HL-60/S4 (cell line): ENCODE data around the gene HACD1.

Experiments used
- in situ Hi-C: fragments of 300-500 bp; cut with MboI; formaldehyde crosslinking; loops from 2 replicates; pipeline ENCODE4 v1.14.3; 2022; ENCODE audit warnings: low sequenced_read_pairs

Gene HACD1

GRCh38 chr10:17617031-17617911 lies at the start of gene HACD1:
Gene HACD1 (minus strand): TSS chr10:17617374. CDS start chr10:17617339, 35 bp downstream.
- in situ Hi-C loops = loop anchor here (25.0 kb wide), 1 partner anchor 620 kb away; no protein-coding TSS in a partner anchor

GRCh38 chr10:17665747-17666146 lies 48.6 kb upstream of the HACD1 start:
- in situ Hi-C loops = no loop called here

GRCh38 chr10:17663450-17663849 lies 46.3 kb upstream of the HACD1 start:
- in situ Hi-C loops = no loop called here

- in situ Hi-C loops = no loop called here
Observed at GRCh38 chr10:17662193-17663138, 45.3 kb upstream of the HACD1 start.

GRCh38 chr10:17661510-17661909 lies 44.3 kb upstream of the HACD1 start:
- in situ Hi-C loops = no loop called here

GRCh38 chr10:17660921-17661320 lies 43.7 kb upstream of the HACD1 start:
- in situ Hi-C loops = no loop called here

- in situ Hi-C loops = no loop called here
Observed at GRCh38 chr10:17659365-17659764, 42.2 kb upstream of the HACD1 start.

GRCh38 chr10:17657103-17657500 lies 39.9 kb upstream of the HACD1 start:
- in situ Hi-C loops = no loop called here

GRCh38 chr10:17655567-17656146 lies 38.5 kb upstream of the HACD1 start:
- in situ Hi-C loops = no loop called here

GRCh38 chr10:17655009-17655408 lies 37.8 kb upstream of the HACD1 start:
- in situ Hi-C loops = no loop called here

GRCh38 chr10:17652585-17652984 lies 35.4 kb upstream of the HACD1 start:
- in situ Hi-C loops = no loop called here

GRCh38 chr10:17651896-17652295 lies 34.7 kb upstream of the HACD1 start:
- in situ Hi-C loops = no loop called here

GRCh38 chr10:17650416-17650815 lies 33.2 kb upstream of the HACD1 start:
- in situ Hi-C loops = no loop called here

- in situ Hi-C loops = no loop called here
Observed at GRCh38 chr10:17649836-17650235, 32.7 kb upstream of the HACD1 start.

- in situ Hi-C loops = no loop called here
Observed at GRCh38 chr10:17649052-17649451, 31.9 kb upstream of the HACD1 start.

GRCh38 chr10:17648243-17649035 lies 31.3 kb upstream of the HACD1 start:
- in situ Hi-C loops = no loop called here

GRCh38 chr10:17647326-17647725 lies 30.2 kb upstream of the HACD1 start:
- in situ Hi-C loops = no loop called here

GRCh38 chr10:17645621-17646345 lies 28.6 kb upstream of the HACD1 start:
- in situ Hi-C loops = no loop called here

- in situ Hi-C loops = no loop called here
Observed at GRCh38 chr10:17644485-17644943, 27.3 kb upstream of the HACD1 start.
